H1 (cell line): Measurements from ENCODE around the gene THG1L. TPM values are rescaled to one million over a fixed set of nuclear protein-coding genes. Genes with fewer than 3 reads are reported as not detected.

Experiments
- CTCF ChIA-PET: fragments of 300-600 bp; sonication (Branson Sonifier 250); formaldehyde crosslinking; loops from one replicate; lab custom pipeline; 2021; ENCODE audit not compliant: partially characterized antibody; lab: Charles Lee
- POLR2A ChIA-PET: fragments of 300-600 bp; sonication (Branson Sonifier 250); formaldehyde crosslinking; loops from one replicate; lab custom pipeline; 2021; ENCODE audit warnings: inconsistent platforms; ENCODE audit not compliant: partially characterized antibody; lab: Charles Lee
- DNase-seq, 2 experiments: peaks; one replicate each; pipeline versions ENCODE4 v3.0.0 to v3.0.0-alpha.2; 2010 to 2022; ENCODE audit warnings: low spot score in 2 of 2, low read depth in 1 of 2, mixed read lengths in 1 of 2
- FAIRE-seq: peaks from 2 replicates; lab custom pipeline; 2011; peaks lifted over from hg19 to GRCh38; lab: Jason Lieb, UNC
- H2AFZ ChIP-seq: 2 replicates; pipeline ENCODE4 v1.8.1; 2012; ENCODE audit warnings: low read length, inconsistent platforms
- H2AK5ac ChIP-seq: 2 replicates; pipeline ENCODE4 v1.6.1; 2013; ENCODE audit warnings: low read depth, low read length
- H2BK120ac ChIP-seq: replicated peaks from 2 replicates; pipeline ENCODE3; 2013; ENCODE audit warnings: low read depth, low read length, inconsistent platforms
- H2BK12ac ChIP-seq: 2 replicates; pipeline ENCODE4 v1.6.1; 2013; ENCODE audit warnings: low read depth, low read length
- H2BK15ac ChIP-seq: 2 replicates; pipeline ENCODE4 v1.6.1; 2013; ENCODE audit warnings: low read length
- H2BK20ac ChIP-seq: 2 replicates; pipeline ENCODE4 v1.6.1; 2013; ENCODE audit warnings: low read length
- H2BK5ac ChIP-seq: 2 replicates; pipeline ENCODE4 v1.6.1; 2013; ENCODE audit warnings: low read depth, low read length
- H3K14ac ChIP-seq: 2 replicates; pipeline ENCODE4 v1.6.1; 2013; ENCODE audit warnings: inconsistent platforms; ENCODE audit not compliant: insufficient read length
- H3K18ac ChIP-seq: 2 replicates; pipeline ENCODE4 v1.6.1; 2013; ENCODE audit warnings: low read length; ENCODE audit errors: extremely low read depth
- H3K23ac ChIP-seq: 2 replicates; pipeline ENCODE4 v1.6.1; 2013; ENCODE audit warnings: inconsistent platforms; ENCODE audit not compliant: insufficient read length
- H3K23me2 ChIP-seq: 2 replicates; pipeline ENCODE4 v1.6.1; 2013; ENCODE audit warnings: low read depth, low read length
- H3K27ac ChIP-seq: 2 replicates; pipeline ENCODE4 v1.6.1; 2011; ENCODE audit warnings: low read depth, low read length, inconsistent platforms
- H3K27me3 ChIP-seq, 4 experiments: replicated peaks in 1 of 4; 1 replicate in 1 of 4; 2 replicates in 3 of 4; pipeline versions ENCODE4 v1.6.1 to v1.8.1; 2011 to 2013; ENCODE audit warnings: low read length in 3 of 4, mild to moderate bottlenecking in 3 of 4, inconsistent platforms in 2 of 4, mixed read lengths in 2 of 4, moderate library complexity in 1 of 4; ENCODE audit not compliant: control insufficient read depth in 3 of 4, insufficient read depth in 3 of 4; ENCODE audit errors: extremely low read depth in 1 of 4
- H3K36me3 ChIP-seq, 4 experiments: 2 replicates each; pipeline versions ENCODE4 v1.6.1 to v1.8.1; 2011 to 2013; ENCODE audit warnings: mild to moderate bottlenecking in 4 of 4, low read length in 3 of 4, moderate library complexity in 2 of 4, control low read depth in 1 of 4, inconsistent platforms in 1 of 4; ENCODE audit not compliant: insufficient read depth in 4 of 4, control insufficient read depth in 2 of 4
- H3K4ac ChIP-seq: replicated peaks from 2 replicates; pipeline ENCODE3; 2013; ENCODE audit warnings: low read length, low read depth, mixed read lengths, inconsistent platforms; ENCODE audit not compliant: insufficient read length
- H3K4me1 ChIP-seq, 4 experiments: replicated peaks in 1 of 4; 1 replicate in 1 of 4; 2 replicates in 3 of 4; pipeline versions ENCODE4 v1.6.1 to v1.8.1; 2011 to 2013; ENCODE audit warnings: low read length in 3 of 4, inconsistent platforms in 2 of 4, mixed read lengths in 1 of 4; ENCODE audit not compliant: insufficient read depth in 4 of 4, control insufficient read depth in 3 of 4
- H3K4me2 ChIP-seq, 2 experiments: 2 replicates each; pipeline versions ENCODE4 v1.6.1 to v1.8.1; 2011 to 2013; ENCODE audit warnings: low read depth in 2 of 2, low read length in 2 of 2, control low read depth in 1 of 2, inconsistent platforms in 1 of 2, mild to moderate bottlenecking in 1 of 2; ENCODE audit not compliant: insufficient read depth in 1 of 2
- H3K4me3 ChIP-seq, 4 experiments: fragments of 200-600, 300-600 bp in 1 of 4; sonication (generic), shearing (Covaris generic), sonication (Bioruptor Twin) in 1 of 4; 2 replicates each; pipeline versions ENCODE4 v1.5.1 to v1.8.1; 2011 to 2016; ENCODE audit warnings: low read length in 4 of 4, low read depth in 3 of 4, control low read depth in 2 of 4, inconsistent platforms in 2 of 4, mild to moderate bottlenecking in 2 of 4, mixed read lengths in 1 of 4, moderate library complexity in 1 of 4; ENCODE audit not compliant: insufficient read depth in 2 of 4; ENCODE audit errors: extremely low read depth in 1 of 4
- H3K56ac ChIP-seq: replicated peaks from 2 replicates; pipeline ENCODE3; 2013; ENCODE audit warnings: low read depth, mild to moderate bottlenecking, mixed read lengths, low read length, inconsistent platforms; ENCODE audit not compliant: insufficient read length
- H3K79me1 ChIP-seq: 2 replicates; pipeline ENCODE4 v1.6.1; 2013; ENCODE audit warnings: low read depth, low read length, control low read depth
- H3K79me2 ChIP-seq, 2 experiments: 2 replicates each; pipeline versions ENCODE4 v1.6.1 to v1.8.1; 2012 to 2013; ENCODE audit warnings: low read length in 2 of 2, mild to moderate bottlenecking in 2 of 2, inconsistent platforms in 1 of 2; ENCODE audit not compliant: insufficient read depth in 2 of 2, control insufficient read depth in 1 of 2
- H3K9ac ChIP-seq, 4 experiments: replicated peaks in 1 of 4; 1 replicate in 1 of 4; 2 replicates in 3 of 4; pipeline versions ENCODE4 v1.6.1 to v1.8.1; 2011 to 2013; ENCODE audit warnings: low read depth in 3 of 4, low read length in 3 of 4, control low read depth in 2 of 4, mild to moderate bottlenecking in 2 of 4, moderate library complexity in 2 of 4, inconsistent platforms in 1 of 4; ENCODE audit errors: extremely low read depth in 1 of 4
- H3K9me3 ChIP-seq, 2 experiments: 2 replicates each; pipeline versions ENCODE4 v1.6.1 to v1.8.1; 2012 to 2013; ENCODE audit warnings: mild to moderate bottlenecking in 2 of 2, moderate library complexity in 2 of 2, control low read depth in 1 of 2, inconsistent platforms in 1 of 2, low read depth in 1 of 2, low read length in 1 of 2, mixed read lengths in 1 of 2; ENCODE audit not compliant: insufficient read depth in 2 of 2
- H4K20me1 ChIP-seq, 2 experiments: replicated peaks in 1 of 2; 2 replicates each; pipeline versions ENCODE3 to v1.8.1; 2011 to 2013; ENCODE audit warnings: inconsistent platforms in 2 of 2, low read length in 2 of 2, mild to moderate bottlenecking in 1 of 2; ENCODE audit not compliant: insufficient read depth in 2 of 2, control insufficient read depth in 1 of 2
- H4K5ac ChIP-seq: 2 replicates; pipeline ENCODE4 v1.6.1; 2013; ENCODE audit warnings: low read length, low read depth, mixed read lengths, inconsistent platforms; ENCODE audit not compliant: insufficient read length
- H4K8ac ChIP-seq: 2 replicates; pipeline ENCODE4 v1.8.0; 2013; ENCODE audit warnings: mild to moderate bottlenecking, moderate library complexity, low read length, inconsistent platforms; ENCODE audit not compliant: insufficient read depth; ENCODE audit errors: extremely low read depth
- H4K91ac ChIP-seq: replicated peaks from 2 replicates; pipeline ENCODE3; 2013; ENCODE audit warnings: low read length, mixed read lengths, inconsistent platforms; ENCODE audit not compliant: insufficient read length
- CREB1 ChIP-seq: IDR thresholded peaks from 2 replicates; pipeline ENCODE4 v1.6.1; 2012; ENCODE audit warnings: inconsistent platforms
- WGBS, 2 experiments: shearing (Covaris generic) in 1 of 2; methylation state at CpG; one replicate each; pipeline versions ENCODE4 v1.1.6 to v1.1.7; 2013 to 2015; ENCODE audit warnings: low lambda C conversion rate in 2 of 2, mixed read lengths in 2 of 2, inconsistent platforms in 1 of 2, low coverage in 1 of 2, missing lambda C conversion rate in 1 of 2; ENCODE audit not compliant: insufficient replicate concordance in 2 of 2, insufficient coverage in 1 of 2, insufficient read length in 1 of 2; ENCODE audit errors: extremely low coverage in 1 of 2, missing lambda C conversion rate in 1 of 2; 5-methylcytosine and 5-hydroxymethylcytosine counted together
- polyA plus RNA-seq, 7 experiments: library from polyadenylated mRNA; depleted of rRNA in 3 of 7; stranded (reverse) in 5 of 7; unstranded in 2 of 7; fragments of >200 nt in 5 of 7; fragments of 200-250 nt in 2 of 7; gene quantifications; 1 replicate in 5 of 7; 2 replicates in 1 of 7; 4 replicates in 1 of 7; pipeline versions ENCODE4 v1.2.1 to v1.2.3, GENCODE V29; 2011 to 2013; ENCODE audit warnings: missing spikeins in 2 of 7, mixed read lengths in 2 of 7
- total RNA-seq: library from RNA; stranded (reverse); fragmentation: NEBNext Ultra II Directional; extraction: Animal tissue kit (Norgen Biotek cat#: 25700); gene quantifications from 2 replicates; pipeline ENCODE4 v1.2.1, GENCODE V29; 2021
- TF ChIP-seq, protein P1 (sequence below): IDR thresholded peaks from 2 replicates; pipeline ENCODE4 v1.6.1; 2012; ENCODE audit warnings: inconsistent platforms

The THG1L gene
- total and polyA plus RNA-seq, 2 of the 8 experiments (the other 6 are each of a cell fraction or from before 2014, with no cell fraction given) = 8.1 to 12.4 TPM

- no peak overlapping the region for H3K4me2 ChIP-seq
- no peak for FAIRE-seq
- no peak overlapping the region for H2BK5ac ChIP-seq
- no peak overlapping the region for H2BK12ac ChIP-seq
- ChIA-PET CTCF (interaction anchor here (0.6 to 3.4 kb wide), 7 partner anchors 9 to 378 kb away, joined by 3 to 15 read pairs (median 6); no protein-coding TSS in a partner anchor), POLR2A (no interaction called here)
- no peak overlapping the region for H4K5ac ChIP-seq
- no peaks in the 10 kb centered on the region for H3K79me1 ChIP-seq
- 90% methylated on average over 27 of the region's 53 CpGs; no CpG with 5 or more reads in 1 of the 2 experiments for WGBS, 2 experiments
- H3K4me3 ChIP-seq = no peak overlapping the region
- no peak overlapping the region for H2AK5ac ChIP-seq
- H3K9me3 ChIP-seq = peaks cover 0 to 19% of the 10 kb centered on the region in 2 experiments; a peak in 1 of 4 replicates
- H3K4ac ChIP-seq = no peak overlapping the region
- H2BK20ac ChIP-seq = no peak overlapping the region
- no peak overlapping the region for H2BK15ac ChIP-seq
- no peak overlapping the region for H3K27ac ChIP-seq
- H3K56ac ChIP-seq = no peak overlapping the region
- H3K23me2 ChIP-seq = no peaks in the 10 kb centered on the region
- H3K18ac ChIP-seq = no peak overlapping the region
- H3K23ac ChIP-seq = no peak overlapping the region
- TF ChIP-seq CREB1 = no peak
- TF ChIP-seq, protein P1, sequence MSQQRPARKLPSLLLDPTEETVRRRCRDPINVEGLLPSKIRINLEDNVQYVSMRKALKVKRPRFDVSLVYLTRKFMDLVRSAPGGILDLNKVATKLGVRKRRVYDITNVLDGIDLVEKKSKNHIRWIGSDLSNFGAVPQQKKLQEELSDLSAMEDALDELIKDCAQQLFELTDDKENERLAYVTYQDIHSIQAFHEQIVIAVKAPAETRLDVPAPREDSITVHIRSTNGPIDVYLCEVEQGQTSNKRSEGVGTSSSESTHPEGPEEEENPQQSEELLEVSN = peak; percentile 68
- no peak overlapping the region for H2BK120ac ChIP-seq
- DNase-seq = no peak
- H4K8ac ChIP-seq = peak overlapping the region; percentile 68
- no peak overlapping the region for H4K91ac ChIP-seq
- H3K4me1 ChIP-seq = no peaks in the 10 kb centered on the region
- no peak overlapping the region; the same call in none of the 2 replicates for H2AFZ ChIP-seq
- no peaks in the 10 kb centered on the region for H3K27me3 ChIP-seq
- no peaks in the 10 kb centered on the region for H3K36me3 ChIP-seq
- no peaks in the 10 kb centered on the region for H4K20me1 ChIP-seq
- H3K9ac ChIP-seq = no peak overlapping the region
- H3K79me2 ChIP-seq = no peaks in the 10 kb centered on the region
- H3K14ac ChIP-seq = no peak overlapping the region
Measured at GRCh38 chr5:157690690-157691433, 40.4 kb upstream of the THG1L start.
